GM10248 (cell line): ENCODE measurements around the gene PTCHD4.
A peak's percentile ranks its signal among the peaks of the same experiment; 100 is the strongest.

Experiments
- CTCF ChIA-PET: fragments of 300-600 bp; sonication (Branson Sonifier 250); formaldehyde crosslinking; extraction: SDS; loops from one replicate; lab custom pipeline; 2021; ENCODE audit warnings: antibody characterized with exemption; lab: Yijun Ruan, JAX
- POLR2A ChIA-PET: fragments of 350-650 bp; sonication (Branson Sonifier 250); formaldehyde crosslinking; extraction: SDS; loops from one replicate; lab custom pipeline; 2020; ENCODE audit warnings: antibody characterized with exemption; lab: Yijun Ruan, JAX
- DNase-seq: peaks from one replicate; pipeline ENCODE4 v3.0.0; 2012; ENCODE audit errors: extremely low spot score
- CTCF ChIP-seq: IDR thresholded peaks from 2 replicates; pipeline ENCODE4 v1.5.1; 2012; ENCODE audit warnings: mild to moderate bottlenecking, low read depth; ENCODE audit errors: extremely low read depth, missing control alignments, control extremely low read depth

The PTCHD4 gene

GRCh38 chr6:48087448-48087847 is 23.5 kb downstream of the PTCHD4 start:
- ChIA-PET POLR2A (no interaction called here), CTCF (interaction anchor here (1.1 kb wide), 1 partner anchor 1324 kb away, joined by 4 read pairs; no protein-coding TSS in a partner anchor)
- no peak for DNase-seq
- peak; percentile 9 for TF ChIP-seq CTCF

GRCh38 chr6:48086187-48086586 is 24.8 kb downstream of the PTCHD4 start:
- ChIA-PET CTCF (no interaction called here), POLR2A (no interaction called here)
- DNase-seq = no peak
- TF ChIP-seq CTCF = no peak

DNA sequence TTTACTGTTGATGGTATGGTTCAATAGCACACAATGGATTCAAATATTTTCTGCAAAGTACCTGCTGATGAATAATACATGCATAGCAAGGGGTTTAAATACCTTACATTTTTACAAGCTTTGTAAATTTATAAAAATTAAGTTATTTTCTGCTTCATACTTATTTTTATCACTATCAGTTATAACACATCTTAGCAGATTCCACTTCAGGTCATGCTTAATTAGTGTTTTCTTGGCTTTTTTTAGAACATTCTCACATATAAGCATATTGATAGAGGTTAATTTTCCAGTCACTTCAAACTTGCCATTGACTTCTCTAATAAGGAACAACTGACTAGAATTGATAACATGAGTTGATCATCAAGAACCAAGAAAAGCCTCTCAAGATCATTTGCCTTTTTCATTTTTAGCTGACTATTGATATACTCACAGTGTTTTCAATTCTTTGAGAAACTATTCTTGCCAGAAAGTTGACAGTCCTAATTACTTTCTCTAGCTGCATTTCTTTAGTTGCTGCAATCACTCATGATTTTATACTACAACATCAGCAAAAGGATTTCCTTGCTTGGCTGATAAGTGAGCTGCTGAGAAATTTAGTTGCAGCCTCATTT is 25.8 kb downstream of the PTCHD4 start:
- POLR2A ChIA-PET = no interaction called here
- TF ChIP-seq CTCF = no peak
- DNase-seq = no peak
- CTCF ChIA-PET = interaction anchor here (0.7 to 1.6 kb wide), 3 partner anchors 11 to 247 kb away, joined by 3 to 5 read pairs (median 3); no protein-coding TSS in a partner anchor

GRCh38 chr6:48084201-48084600 is 26.8 kb downstream of the PTCHD4 start:
- POLR2A ChIA-PET = no interaction called here
- no peak for TF ChIP-seq CTCF
- DNase-seq = no peak
- CTCF ChIA-PET = interaction anchor here (1.2 to 1.6 kb wide), 2 partner anchors 10 to 12 kb away, joined by 3 to 5 read pairs; no protein-coding TSS in a partner anchor

GRCh38 chr6:48080227-48081009 is 30.6 kb downstream of the PTCHD4 start:
- CTCF ChIA-PET = interaction anchor here (3.0 kb wide), 1 partner anchor 27 kb away, joined by 8 read pairs; no protein-coding TSS in a partner anchor
- no peak for DNase-seq
- no peak for TF ChIP-seq CTCF
- POLR2A ChIA-PET = no interaction called here

DNA sequence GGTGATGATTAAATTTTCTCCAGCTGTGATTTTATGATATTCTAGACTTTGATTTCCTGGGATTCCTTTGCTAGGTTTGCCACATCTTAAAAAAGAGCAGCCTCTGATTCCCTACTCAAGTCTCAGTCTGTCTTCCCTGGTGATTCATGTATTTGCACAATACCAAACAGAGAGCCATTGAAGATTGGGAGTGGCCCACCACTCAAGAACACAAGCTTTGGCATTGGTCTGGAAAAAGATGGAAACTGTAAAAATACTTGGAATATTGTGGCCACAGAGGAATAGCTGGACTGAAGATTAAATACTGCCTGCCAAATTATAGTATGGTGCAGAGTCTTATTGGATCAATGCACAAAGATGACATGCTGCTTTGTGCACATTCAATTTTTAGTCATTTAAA is 32.9 kb downstream of the PTCHD4 start:
- POLR2A ChIA-PET = no interaction called here
- CTCF ChIA-PET = interaction anchor here (1.0 to 1.3 kb wide), 2 partner anchors 10 to 14 kb away, joined by 3 read pairs; no protein-coding TSS in a partner anchor
- DNase-seq = no peak
- TF ChIP-seq CTCF = no peak
